WTC11 (cell line): ENCODE results near the gene TMEM135.

Experiments
- AR ChIP-seq: fragments of 250-450 bp; sonication (Bioruptor Pico); IDR thresholded peaks from 2 replicates; pipeline ENCODE4 v1.9.0; 2021; ENCODE audit warnings: mild to moderate bottlenecking
- ATF3 ChIP-seq: sonication (generic); formaldehyde crosslinking; conservative IDR thresholded peaks from 2 replicates; pipeline ENCODE4 v1.8.1; 2022; ENCODE audit warnings: mild to moderate bottlenecking, missing genetic modification reagents
- CTCF ChIP-seq: fragments of 200-600 bp; IDR thresholded peaks from 2 replicates; pipeline ENCODE4 v1.8.0; 2022; ENCODE audit warnings: antibody characterized with exemption
- E2F1 ChIP-seq: sonication (generic); formaldehyde crosslinking; IDR thresholded peaks from 2 replicates; pipeline ENCODE4 v1.8.0; 2022; ENCODE audit warnings: mild to moderate bottlenecking, missing genetic modification reagents
- FOXP1 ChIP-seq: sonication (generic); formaldehyde crosslinking; IDR thresholded peaks from 2 replicates; pipeline ENCODE4 v1.8.0; 2022; ENCODE audit warnings: missing genetic modification reagents, mild to moderate bottlenecking, moderate library complexity, borderline replicate concordance
- GABPB1 ChIP-seq: sonication (generic); formaldehyde crosslinking; IDR thresholded peaks from 2 replicates; pipeline ENCODE4 v1.8.1; 2023; ENCODE audit warnings: mild to moderate bottlenecking, missing genetic modification reagents
- JUN ChIP-seq: sonication (generic); formaldehyde crosslinking; IDR thresholded peaks from 2 replicates; pipeline ENCODE4 v1.8.0; 2023; ENCODE audit warnings: mild to moderate bottlenecking, missing genetic modification reagents
- MYBL2 ChIP-seq: sonication (generic); formaldehyde crosslinking; IDR thresholded peaks from 2 replicates; pipeline ENCODE4 v1.8.1; 2023; ENCODE audit warnings: mild to moderate bottlenecking, moderate library complexity, missing genetic modification reagents
- NR1H2 ChIP-seq: sonication (generic); formaldehyde crosslinking; IDR thresholded peaks from 2 replicates; pipeline ENCODE4 v1.9.0; 2021; ENCODE audit warnings: mild to moderate bottlenecking, moderate library complexity, missing genetic modification reagents
- SMAD4 ChIP-seq: sonication (generic); formaldehyde crosslinking; IDR thresholded peaks from 2 replicates; pipeline ENCODE4 v1.8.0; 2022; ENCODE audit warnings: mild to moderate bottlenecking, missing genetic modification reagents
- ZNF121 ChIP-seq: sonication (generic); formaldehyde crosslinking; IDR thresholded peaks from 2 replicates; pipeline ENCODE4 v1.8.0; 2023; ENCODE audit warnings: missing genetic modification reagents
- ZNF138 ChIP-seq: sonication (generic); formaldehyde crosslinking; conservative IDR thresholded peaks from 2 replicates; pipeline ENCODE4 v1.8.1; 2022; ENCODE audit warnings: mild to moderate bottlenecking, moderate library complexity, missing genetic modification reagents
- ZNF416 ChIP-seq: fragments of 250-450 bp; sonication (Bioruptor Pico); IDR thresholded peaks from 2 replicates; pipeline ENCODE4 v1.9.0; 2021; ENCODE audit warnings: mild to moderate bottlenecking, inconsistent platforms
- ZNF671 ChIP-seq: fragments of 250-450 bp; sonication (Bioruptor Pico); IDR thresholded peaks from 2 replicates; pipeline ENCODE4 v1.8.0; 2021; ENCODE audit warnings: mild to moderate bottlenecking

GRCh38 chr11:87194985-87195820 is 157.5 kb downstream of the TMEM135 start:
- no peak for TF ChIP-seq CTCF
- no peak for TF ChIP-seq FOXP1 (CRISPR knock-in tag)
- TF ChIP-seq MYBL2 (CRISPR knock-in tag): no peak
- TF ChIP-seq SMAD4 (CRISPR knock-in tag): no peak
- TF ChIP-seq ZNF121 (CRISPR knock-in tag): no peak
- no peak for TF ChIP-seq ZNF671
- TF ChIP-seq ZNF138 (CRISPR knock-in tag): no peak
- no peak for TF ChIP-seq ATF3 (CRISPR knock-in tag)
- no peak for TF ChIP-seq JUN
- no peak for TF ChIP-seq AR (CRISPR knock-in tag)
- TF ChIP-seq GABPB1: no peak
- TF ChIP-seq E2F1 (CRISPR knock-in tag): no peak
- TF ChIP-seq NR1H2 (CRISPR knock-in tag): no peak
- TF ChIP-seq ZNF416: no peak
